Measurements from ENCODE around the gene PTPN3.

The PTPN3 gene

GRCh38 chr9:109473329-109473728, 24.8 kb downstream of the PTPN3 start:
- Mint-ChIP-seq H3K9me3 (no peaks in the 10 kb centered on the region), H3K36me3 (no peaks in the 10 kb centered on the region), H3K27ac (no peak overlapping the region), H3K4me3 (no peak overlapping the region), H3K4me1 (no peaks in the 10 kb centered on the region)
- DNase-seq (ENCODE audit: low spot score in 2 of 2) (no peak), ATAC-seq (no peak)

DNA sequence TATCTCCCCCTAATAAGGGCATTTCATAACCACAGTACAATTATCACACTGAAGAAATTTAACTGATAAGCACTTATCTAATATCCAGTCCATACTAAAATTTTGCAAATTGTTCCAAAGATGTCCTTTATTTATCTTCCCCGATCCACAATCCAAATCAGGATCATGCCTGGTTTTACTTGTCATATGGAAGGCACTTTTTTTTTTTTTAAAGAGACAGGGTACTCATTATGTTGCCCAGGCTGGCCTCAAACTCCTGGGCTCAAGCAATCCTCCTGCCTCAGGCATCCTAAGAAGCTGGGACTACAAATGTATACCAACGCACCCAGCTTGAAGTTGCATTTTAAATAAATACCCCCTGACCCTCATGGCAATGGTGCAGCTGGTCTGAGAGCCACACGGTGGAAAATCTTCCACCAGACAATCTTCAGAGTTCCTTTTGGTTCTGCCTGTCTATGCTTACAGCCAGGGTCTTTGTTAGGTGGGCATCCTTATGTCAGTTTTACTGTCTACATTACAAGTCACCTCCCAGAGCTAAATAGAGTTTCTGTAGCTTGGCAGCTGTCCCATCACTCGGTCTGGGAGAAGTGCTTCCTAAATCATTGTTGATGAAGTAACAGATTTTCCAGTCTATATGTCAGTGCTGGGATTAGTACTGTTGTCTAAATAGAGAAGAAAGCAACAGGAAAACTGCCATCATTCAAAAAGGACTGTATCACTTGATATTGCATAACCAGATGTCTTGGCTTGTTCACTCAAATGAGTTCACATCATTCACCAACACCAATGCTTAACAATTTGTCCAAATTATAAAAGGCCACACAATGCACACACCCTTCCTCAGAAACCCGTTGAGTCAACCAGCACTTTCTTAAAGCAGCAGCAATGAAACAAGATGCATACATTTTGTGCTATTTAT, 26.4 kb downstream of the PTPN3 start:
- no peak overlapping the region for H3K4me3 Mint-ChIP-seq
- no peaks in the 10 kb centered on the region for H3K4me1 Mint-ChIP-seq
- H3K36me3 Mint-ChIP-seq, result no peaks in the 10 kb centered on the region
- no peak overlapping the region for H3K27ac Mint-ChIP-seq
- ATAC-seq (no peak), DNase-seq (ENCODE audit: low spot score in 2 of 2) (no peak)
- no peaks in the 10 kb centered on the region for H3K9me3 Mint-ChIP-seq

- Mint-ChIP-seq H3K27ac (no peak overlapping the region), H3K36me3 (no peaks in the 10 kb centered on the region), H3K4me3 (no peak overlapping the region), H3K9me3 (no peaks in the 10 kb centered on the region), H3K4me1 (no peaks in the 10 kb centered on the region)
- ATAC-seq, result peak; percentile 83
- DNase-seq (ENCODE audit: low spot score in 2 of 2), result peak; percentile 11 to 74
These were observed 28.3 kb downstream of the PTPN3 start for GRCh38 chr9:109469646-109470358.

- H3K4me3 Mint-ChIP-seq, result no peak overlapping the region
- no peaks in the 10 kb centered on the region for H3K9me3 Mint-ChIP-seq
- ATAC-seq (no peak), DNase-seq (ENCODE audit: low spot score in 2 of 2) (no peak)
- no peaks in the 10 kb centered on the region for H3K4me1 Mint-ChIP-seq
- H3K27ac Mint-ChIP-seq, result no peak overlapping the region
- no peaks in the 10 kb centered on the region for H3K36me3 Mint-ChIP-seq
These were observed 29.2 kb downstream of the PTPN3 start for GRCh38 chr9:109468927-109469326.

DNA sequence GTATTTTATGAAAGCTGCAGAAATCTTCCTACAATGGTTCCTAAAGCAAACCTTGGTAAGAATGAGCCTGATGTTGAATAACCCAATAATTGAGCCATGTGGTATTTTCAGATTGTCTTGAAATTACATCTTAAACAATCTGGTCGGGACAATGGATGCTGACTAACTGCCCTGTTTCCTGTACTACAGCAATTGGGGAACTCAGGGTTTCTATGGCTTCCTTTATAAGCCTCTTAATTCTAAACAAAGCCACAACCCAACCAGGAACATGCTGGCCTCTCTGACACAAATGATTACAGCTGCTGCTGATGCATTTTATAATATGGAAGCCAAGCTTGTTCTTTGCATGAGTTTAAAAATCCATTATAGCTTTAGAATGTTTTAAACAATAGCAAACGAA, 30.2 kb downstream of the PTPN3 start:
- Mint-ChIP-seq H3K9me3 (no peaks in the 10 kb centered on the region), H3K27ac (no peak overlapping the region), H3K4me3 (no peak overlapping the region), H3K4me1 (no peaks in the 10 kb centered on the region), H3K36me3 (no peaks in the 10 kb centered on the region)
- peak; percentile 62 for ATAC-seq
- DNase-seq (ENCODE audit: low spot score in 2 of 2), result no peak

DNA sequence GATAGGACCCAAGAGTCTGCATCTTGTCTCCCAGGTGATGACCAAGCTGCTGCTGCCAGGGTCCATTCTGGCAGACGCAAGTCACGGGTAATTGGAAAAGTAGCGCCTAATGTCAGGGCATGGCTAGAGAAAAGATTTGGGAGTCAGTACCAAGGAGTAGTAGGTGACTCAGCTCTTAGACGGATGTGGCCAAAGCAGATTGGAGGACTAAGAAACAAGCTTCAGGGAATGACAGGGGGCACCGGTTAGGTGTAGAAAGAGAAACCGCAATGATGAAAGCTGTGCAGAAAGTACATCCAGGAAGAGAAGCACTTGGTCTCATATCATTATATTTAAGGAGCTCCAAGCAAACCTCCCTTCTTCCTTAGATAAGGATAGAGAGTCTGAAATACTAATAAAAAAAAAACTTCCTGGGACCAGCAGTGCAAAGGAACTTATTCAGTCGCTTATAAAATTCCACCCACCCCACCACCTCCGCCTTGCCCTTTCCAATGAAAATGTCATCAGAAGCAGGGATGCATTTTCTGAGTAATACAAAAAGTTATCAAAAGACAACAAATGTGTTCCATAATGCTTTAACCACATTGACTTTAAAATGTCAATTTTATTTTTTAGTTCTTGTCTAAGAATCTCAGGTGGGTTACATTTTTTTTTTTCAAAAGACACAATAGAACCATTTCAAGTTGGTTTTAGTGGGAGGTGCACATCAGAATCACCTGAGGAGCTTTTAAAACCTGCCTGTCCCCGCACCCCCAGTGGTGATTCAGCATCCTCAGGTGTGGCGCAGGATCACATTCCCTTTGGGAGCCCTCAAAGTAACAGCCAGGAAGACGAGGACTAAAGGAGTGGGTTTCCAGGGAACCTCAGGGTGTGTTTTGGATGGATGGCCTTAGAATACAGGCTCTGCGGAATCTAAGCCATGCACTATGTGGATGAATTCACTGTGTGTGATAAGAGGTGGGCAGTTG, 31.2 kb downstream of the PTPN3 start:
- H3K36me3 Mint-ChIP-seq, result no peaks in the 10 kb centered on the region
- no peak for DNase-seq (ENCODE audit: low spot score in 2 of 2)
- H3K27ac Mint-ChIP-seq, result no peak overlapping the region
- H3K9me3 Mint-ChIP-seq, result no peaks in the 10 kb centered on the region
- no peak overlapping the region for H3K4me3 Mint-ChIP-seq
- no peaks in the 10 kb centered on the region for H3K4me1 Mint-ChIP-seq
- ATAC-seq, result no peak

GRCh38 chr9:109463924-109464625, 34.0 kb downstream of the PTPN3 start:
- ATAC-seq, result peak; percentile 64
- Mint-ChIP-seq H3K4me1 (no peaks in the 10 kb centered on the region), H3K27ac (no peak overlapping the region), H3K9me3 (no peaks in the 10 kb centered on the region), H3K36me3 (no peaks in the 10 kb centered on the region), H3K4me3 (no peak overlapping the region)
- no peak for DNase-seq (ENCODE audit: low spot score in 2 of 2)

DNA sequence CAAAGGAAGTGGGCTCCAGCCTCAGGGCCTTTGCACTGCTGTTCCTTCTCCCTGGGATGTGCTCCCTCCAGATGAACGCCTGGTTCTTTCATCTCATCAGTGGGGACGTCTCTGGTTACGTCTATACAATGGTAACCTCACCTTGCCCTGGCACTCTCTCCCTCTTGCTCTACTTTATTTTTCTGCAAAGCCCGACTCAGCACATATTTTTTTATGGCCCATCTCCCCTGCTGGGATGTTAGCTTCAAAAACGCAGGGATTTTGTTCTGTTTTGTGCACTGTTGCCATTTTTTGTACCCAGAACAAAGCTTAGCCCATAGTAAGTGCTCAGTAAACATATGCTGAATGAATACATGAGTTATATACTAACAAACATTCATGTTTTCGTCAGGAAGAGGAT, 37.5 kb downstream of the PTPN3 start:
- no peaks in the 10 kb centered on the region for H3K36me3 Mint-ChIP-seq

DNA sequence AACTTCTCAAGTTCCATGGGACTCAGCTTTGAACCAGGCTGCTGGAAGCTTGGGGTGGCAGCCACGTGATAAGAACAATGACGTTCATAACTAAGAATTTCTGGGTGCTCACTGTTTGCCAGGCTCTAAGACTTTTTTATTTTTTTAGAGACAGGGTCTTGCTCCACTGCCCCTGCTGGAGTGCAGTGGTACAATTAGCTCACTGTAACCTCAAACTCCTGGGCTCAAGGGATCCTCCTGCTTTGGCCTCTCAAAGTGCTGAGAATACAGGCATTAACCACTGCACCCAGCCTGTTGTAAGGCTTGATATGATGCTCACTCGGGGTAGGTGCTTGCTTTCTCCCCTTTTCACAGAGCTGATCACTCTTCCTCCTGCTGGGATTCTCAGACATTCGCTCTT, 38.7 kb downstream of the PTPN3 start:
- DNase-seq (ENCODE audit: low spot score in 2 of 2) (no peak), ATAC-seq (no peak)
- Mint-ChIP-seq H3K36me3 (no peaks in the 10 kb centered on the region), H3K27ac (no peak overlapping the region), H3K4me3 (no peak overlapping the region), H3K9me3 (no peaks in the 10 kb centered on the region), H3K4me1 (no peaks in the 10 kb centered on the region)

More for the DNA sequence above, 37.5 kb downstream of the PTPN3 start:
- Mint-ChIP-seq H3K9me3 (no peaks in the 10 kb centered on the region), H3K4me1 (no peaks in the 10 kb centered on the region), H3K27ac (no peak overlapping the region), H3K4me3 (no peak overlapping the region)
- ATAC-seq (no peak), DNase-seq (ENCODE audit: low spot score in 2 of 2) (no peak)

DNA sequence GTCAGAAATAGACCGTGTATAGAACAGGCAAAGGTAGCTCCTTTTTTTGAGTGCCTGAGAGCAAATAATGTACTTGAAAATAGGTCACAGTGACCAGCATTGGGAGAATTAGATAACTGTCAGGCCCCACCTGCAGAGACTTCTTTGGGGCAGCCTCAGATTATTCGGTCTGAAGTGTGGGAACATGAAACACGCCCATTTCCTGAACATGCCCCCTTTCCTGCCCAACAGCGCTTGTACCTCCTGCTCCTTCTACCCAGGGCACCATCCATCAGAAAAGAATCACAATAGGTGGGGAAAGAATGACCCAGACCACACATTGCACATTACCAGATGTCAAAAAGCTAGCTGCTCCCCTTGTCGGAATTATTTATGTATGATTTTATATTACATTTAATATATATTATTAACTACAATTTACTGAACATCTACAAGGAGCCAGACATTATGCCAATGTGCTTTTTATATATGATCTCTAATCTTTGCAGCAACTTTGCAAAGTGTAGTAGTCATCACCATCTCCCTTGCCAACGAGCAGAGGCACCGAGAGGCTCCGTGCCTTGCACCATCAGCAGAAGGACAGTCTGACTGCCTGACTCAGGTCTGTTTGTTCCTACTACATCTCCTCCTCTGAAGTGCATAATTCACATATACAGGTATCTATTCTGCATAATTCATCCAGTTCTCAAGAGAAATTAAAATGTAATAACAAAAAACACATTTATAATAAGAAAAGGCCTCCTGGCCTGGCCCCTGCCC, 39.5 kb downstream of the PTPN3 start:
- no peak overlapping the region for H3K27ac Mint-ChIP-seq
- no peaks in the 10 kb centered on the region for H3K4me1 Mint-ChIP-seq
- DNase-seq (ENCODE audit: low spot score in 2 of 2) (no peak), ATAC-seq (no peak)
- H3K9me3 Mint-ChIP-seq, result no peaks in the 10 kb centered on the region
- no peaks in the 10 kb centered on the region for H3K36me3 Mint-ChIP-seq
- no peak overlapping the region for H3K4me3 Mint-ChIP-seq

DNA sequence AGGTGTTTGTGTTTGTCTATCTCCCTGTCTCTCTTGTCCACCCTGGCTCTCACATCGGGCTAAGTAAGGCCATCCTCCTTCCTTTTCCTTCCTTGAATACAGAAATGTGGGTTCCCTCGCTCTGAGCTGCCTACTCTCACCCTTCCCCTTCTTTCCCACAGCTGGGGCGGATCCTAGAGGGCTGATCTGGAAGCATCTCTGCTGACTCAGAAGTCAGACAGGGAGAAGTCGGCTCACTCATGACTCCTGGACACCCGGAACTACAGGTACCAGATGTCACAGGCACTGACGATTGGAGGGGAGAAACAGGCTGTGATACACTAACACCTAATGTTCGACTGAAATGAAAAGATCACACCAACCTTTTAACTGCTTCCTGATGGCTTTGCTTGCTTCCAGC, 41.3 kb downstream of the PTPN3 start:
- Mint-ChIP-seq H3K4me1 (no peaks in the 10 kb centered on the region), H3K9me3 (no peaks in the 10 kb centered on the region), H3K4me3 (no peak overlapping the region), H3K27ac (no peak overlapping the region), H3K36me3 (no peaks in the 10 kb centered on the region)
- ATAC-seq, result no peak
- DNase-seq (ENCODE audit: low spot score in 2 of 2), result no peak

DNA sequence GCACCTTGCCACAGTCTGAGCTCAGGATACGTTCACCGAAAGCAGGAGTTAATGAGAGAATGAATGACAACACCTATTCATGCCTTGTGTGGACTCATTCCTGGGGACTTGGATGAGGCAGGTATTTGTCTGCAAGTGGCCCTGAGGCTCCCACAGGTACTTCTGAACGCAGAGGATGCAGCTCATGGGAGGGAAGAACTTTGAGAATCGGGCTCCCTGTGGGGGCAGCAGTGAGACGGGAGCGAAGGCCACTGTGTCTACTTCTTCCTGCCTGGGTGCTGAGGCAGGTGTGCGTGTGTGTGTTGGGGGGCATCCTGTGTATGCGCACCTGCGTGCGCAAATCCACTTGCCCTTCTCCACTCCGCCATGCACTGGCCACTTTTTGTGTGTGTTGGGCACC, 42.2 kb downstream of the PTPN3 start:
- no peaks in the 10 kb centered on the region for H3K4me1 Mint-ChIP-seq
- ATAC-seq (no peak), DNase-seq (ENCODE audit: low spot score in 2 of 2) (no peak)
- H3K4me3 Mint-ChIP-seq, result no peak overlapping the region
- no peaks in the 10 kb centered on the region for H3K9me3 Mint-ChIP-seq
- H3K27ac Mint-ChIP-seq, result no peak overlapping the region
- no peaks in the 10 kb centered on the region for H3K36me3 Mint-ChIP-seq

- Mint-ChIP-seq H3K27ac (no peak overlapping the region), H3K4me1 (no peaks in the 10 kb centered on the region), H3K36me3 (no peaks in the 10 kb centered on the region), H3K9me3 (no peaks in the 10 kb centered on the region), H3K4me3 (no peak overlapping the region)
- no peak for ATAC-seq
- no peak for DNase-seq (ENCODE audit: low spot score in 2 of 2)
These were observed 42.7 kb downstream of the PTPN3 start for GRCh38 chr9:109455391-109455790.

DNA sequence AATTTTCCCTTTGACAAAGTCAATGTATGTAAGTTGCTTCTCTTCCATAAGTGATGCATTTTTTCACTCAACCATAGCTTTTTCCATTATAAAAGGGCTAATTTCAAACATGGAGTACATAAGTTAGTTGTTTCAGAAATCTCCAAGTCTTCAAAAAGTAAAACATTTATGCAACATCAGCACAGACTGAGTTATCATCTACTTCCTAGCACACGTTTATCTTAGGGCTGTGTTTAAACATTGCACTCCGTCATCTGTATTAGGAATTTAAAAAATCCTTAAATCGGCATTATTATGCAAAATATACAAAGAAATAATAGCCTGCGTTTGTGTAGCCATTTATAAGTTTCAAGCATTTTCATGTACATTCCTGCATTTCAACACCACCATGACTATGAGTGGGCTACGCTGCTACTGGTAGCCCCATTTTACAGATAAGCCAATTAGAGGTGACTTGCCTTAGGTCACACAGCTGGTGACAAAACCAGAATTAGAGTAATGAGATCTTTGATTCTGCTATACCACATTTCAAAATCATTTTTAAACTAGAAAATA, 43.4 kb downstream of the PTPN3 start:
- Mint-ChIP-seq H3K4me1 (no peaks in the 10 kb centered on the region), H3K36me3 (no peaks in the 10 kb centered on the region), H3K27ac (no peak overlapping the region), H3K4me3 (no peak overlapping the region), H3K9me3 (no peaks in the 10 kb centered on the region)
- no peak for DNase-seq (ENCODE audit: low spot score in 2 of 2)
- ATAC-seq, result no peak

All from stimulated activated effector memory CD8-positive, alpha-beta T cell treated with anti-CD3 and anti-CD28 coated beads, Interleukin-12 subunit alpha, Interleukin-12 subunit beta, amount 100 ng/mL, for 72 hours (primary cell).